HEK293 (cell line): ENCODE measurements around the gene ZNF785.
A peak's percentile ranks its signal among the peaks of the same experiment; 100 is the strongest.

ENCODE experiments used
- GLI4 ChIP-seq: fragments of 450-650 bp; formaldehyde crosslinking; IDR thresholded peaks from 2 replicates; pipeline ENCODE4 v1.5.1; 2016; ENCODE audit warnings: missing biosample characterization, missing genetic modification characterization
- KLF8 ChIP-seq: fragments of 450-650 bp; formaldehyde crosslinking; IDR thresholded peaks from 2 replicates; pipeline ENCODE4 v1.5.1; 2016; ENCODE audit warnings: missing biosample characterization, missing genetic modification characterization
- RBAK ChIP-seq: fragments of 450-650 bp; formaldehyde crosslinking; IDR thresholded peaks from 2 replicates; pipeline ENCODE4 v1.5.1; 2016; ENCODE audit warnings: missing biosample characterization, missing genetic modification characterization
- REPIN1 ChIP-seq: fragments of 450-650 bp; formaldehyde crosslinking; IDR thresholded peaks from 2 replicates; pipeline ENCODE4 v1.5.1; 2017; ENCODE audit warnings: missing biosample characterization, missing genetic modification characterization, low read depth
- ZFHX2 ChIP-seq: fragments of 450-650 bp; formaldehyde crosslinking; conservative IDR thresholded peaks from 2 replicates; pipeline ENCODE4 v1.5.1; 2016; ENCODE audit warnings: missing biosample characterization, missing genetic modification characterization
- ZNF202 ChIP-seq: fragments of 450-650 bp; formaldehyde crosslinking; IDR thresholded peaks from 2 replicates; pipeline ENCODE4 v1.5.1; 2016; ENCODE audit warnings: missing biosample characterization, missing genetic modification characterization, borderline replicate concordance
- ZNF223 ChIP-seq: fragments of 450-650 bp; formaldehyde crosslinking; IDR thresholded peaks from 2 replicates; pipeline ENCODE4 v1.5.1; 2016; ENCODE audit warnings: missing biosample characterization, missing genetic modification characterization
- ZNF324 ChIP-seq: fragments of 450-650 bp; formaldehyde crosslinking; IDR thresholded peaks from 2 replicates; pipeline ENCODE4 v1.5.1; 2016; ENCODE audit warnings: missing biosample characterization, missing genetic modification characterization
- ZNF394 ChIP-seq: fragments of 450-650 bp; formaldehyde crosslinking; IDR thresholded peaks from 2 replicates; pipeline ENCODE4 v1.5.1; 2016; ENCODE audit warnings: missing biosample characterization, missing genetic modification characterization, mild to moderate bottlenecking, moderate library complexity, borderline replicate concordance
- ZNF48 ChIP-seq: fragments of 450-650 bp; formaldehyde crosslinking; IDR thresholded peaks from 2 replicates; pipeline ENCODE4 v1.5.1; 2016; ENCODE audit warnings: missing biosample characterization, missing genetic modification characterization
- ZNF624 ChIP-seq: fragments of 450-650 bp; formaldehyde crosslinking; IDR thresholded peaks from 2 replicates; pipeline ENCODE4 v1.5.1; 2017; ENCODE audit warnings: missing biosample characterization, missing genetic modification characterization
- ZNF629 ChIP-seq: fragments of 450-650 bp; formaldehyde crosslinking; IDR thresholded peaks from 2 replicates; pipeline ENCODE4 v1.5.1; 2017; ENCODE audit warnings: missing biosample characterization, missing genetic modification characterization
- ZNF654 ChIP-seq: fragments of 450-650 bp; formaldehyde crosslinking; IDR thresholded peaks from 2 replicates; pipeline ENCODE4 v1.5.1; 2016; ENCODE audit warnings: low read depth, missing biosample characterization, missing genetic modification characterization
- ZNF660 ChIP-seq: fragments of 450-650 bp; IDR thresholded peaks from 2 replicates; pipeline ENCODE4 v1.5.1; 2018; ENCODE audit warnings: missing biosample characterization, mild to moderate bottlenecking, missing genetic modification characterization
- ZNF664 ChIP-seq: fragments of 450-650 bp; formaldehyde crosslinking; IDR thresholded peaks from 2 replicates; pipeline ENCODE4 v1.5.1; 2016; ENCODE audit warnings: missing biosample characterization, missing genetic modification characterization
- ZNF707 ChIP-seq: fragments of 450-650 bp; formaldehyde crosslinking; IDR thresholded peaks from 2 replicates; pipeline ENCODE4 v1.5.1; 2016; ENCODE audit warnings: missing biosample characterization, missing genetic modification characterization
- ZNF747 ChIP-seq: fragments of 450-650 bp; formaldehyde crosslinking; IDR thresholded peaks from 2 replicates; pipeline ENCODE4 v1.5.1; 2016; ENCODE audit warnings: missing biosample characterization, missing genetic modification characterization
- ZNF777 ChIP-seq: fragments of 450-650 bp; formaldehyde crosslinking; IDR thresholded peaks from 2 replicates; pipeline ENCODE4 v1.5.1; 2017; ENCODE audit warnings: missing biosample characterization, missing genetic modification characterization, borderline replicate concordance
- ZSCAN23 ChIP-seq: fragments of 450-650 bp; formaldehyde crosslinking; IDR thresholded peaks from 2 replicates; pipeline ENCODE4 v1.5.1; 2016; ENCODE audit warnings: missing biosample characterization, missing genetic modification characterization
- TF ChIP-seq, protein P1 (sequence below): fragments of 450-650 bp; formaldehyde crosslinking; IDR thresholded peaks from 2 replicates; pipeline ENCODE4 v1.5.1; 2017; ENCODE audit warnings: missing biosample characterization, missing genetic modification characterization
- TF ChIP-seq, protein P2 (sequence below): fragments of 450-650 bp; formaldehyde crosslinking; IDR thresholded peaks from 2 replicates; pipeline ENCODE4 v1.5.1; 2016; ENCODE audit warnings: missing biosample characterization, missing genetic modification characterization
- TF ChIP-seq, protein P3 (sequence below): fragments of 450-650 bp; formaldehyde crosslinking; conservative IDR thresholded peaks from 2 replicates; pipeline ENCODE4 v1.5.1; 2016; ENCODE audit warnings: low read depth, missing biosample characterization, missing genetic modification characterization
- TF ChIP-seq, protein P4 (sequence below): fragments of 450-650 bp; formaldehyde crosslinking; IDR thresholded peaks from 2 replicates; pipeline ENCODE4 v1.5.1; 2016; ENCODE audit warnings: missing biosample characterization, missing genetic modification characterization
- TF ChIP-seq, protein P5 (sequence below): fragments of 450-650 bp; formaldehyde crosslinking; IDR thresholded peaks from 2 replicates; pipeline ENCODE4 v1.5.1; 2017; ENCODE audit warnings: missing biosample characterization, mild to moderate bottlenecking, missing genetic modification characterization, moderate library complexity
- TF ChIP-seq, protein P6 (sequence below): fragments of 450-650 bp; formaldehyde crosslinking; IDR thresholded peaks from 2 replicates; pipeline ENCODE4 v1.5.1; 2016; ENCODE audit warnings: missing biosample characterization, missing genetic modification characterization

The ZNF785 gene

DNA sequence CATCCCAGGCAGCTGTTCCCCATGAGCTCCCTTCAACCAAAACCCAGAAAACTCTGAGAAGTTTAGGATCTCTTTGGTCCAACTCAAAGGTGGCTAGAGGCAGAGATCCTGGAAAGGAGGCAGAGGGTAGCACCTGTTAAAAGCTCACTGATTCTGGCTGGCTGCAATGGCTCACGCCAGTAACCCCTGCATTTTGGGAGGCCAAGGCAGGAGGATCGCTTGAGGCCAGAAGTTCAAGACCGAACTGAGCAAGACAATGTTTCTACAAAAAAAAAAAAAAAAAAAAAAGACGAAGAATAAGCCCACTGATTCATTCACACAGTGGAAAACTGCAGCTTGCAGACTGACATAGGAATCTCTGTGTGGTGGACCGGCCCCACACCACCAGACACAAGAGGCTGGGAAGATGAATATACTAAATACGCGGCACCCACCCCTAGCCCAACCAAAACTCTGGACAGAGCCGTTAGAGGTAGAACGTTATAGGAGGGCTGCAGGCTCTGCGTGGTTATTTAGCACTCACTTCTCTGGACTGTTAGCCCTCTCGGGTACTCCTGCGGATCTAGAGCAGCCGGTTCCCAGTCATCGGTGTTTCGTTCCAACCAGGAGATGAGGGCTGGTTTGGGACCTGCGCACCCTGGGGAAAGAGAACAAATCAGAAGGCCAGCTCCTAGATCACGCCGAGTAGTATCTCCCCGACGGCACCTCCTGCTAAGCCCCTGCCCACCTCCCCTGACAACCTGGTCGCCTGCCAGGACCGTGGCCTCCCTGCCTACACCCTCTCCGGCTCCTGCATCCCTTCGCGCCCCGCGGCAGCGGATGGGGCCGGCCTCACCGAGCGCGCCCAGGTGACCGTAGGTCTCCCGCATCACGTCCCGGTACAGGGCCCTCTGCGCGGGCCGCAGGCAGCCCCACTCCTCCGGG lies 23.8 kb upstream of the ZNF785 start (continued):
- TF ChIP-seq, protein P1, sequence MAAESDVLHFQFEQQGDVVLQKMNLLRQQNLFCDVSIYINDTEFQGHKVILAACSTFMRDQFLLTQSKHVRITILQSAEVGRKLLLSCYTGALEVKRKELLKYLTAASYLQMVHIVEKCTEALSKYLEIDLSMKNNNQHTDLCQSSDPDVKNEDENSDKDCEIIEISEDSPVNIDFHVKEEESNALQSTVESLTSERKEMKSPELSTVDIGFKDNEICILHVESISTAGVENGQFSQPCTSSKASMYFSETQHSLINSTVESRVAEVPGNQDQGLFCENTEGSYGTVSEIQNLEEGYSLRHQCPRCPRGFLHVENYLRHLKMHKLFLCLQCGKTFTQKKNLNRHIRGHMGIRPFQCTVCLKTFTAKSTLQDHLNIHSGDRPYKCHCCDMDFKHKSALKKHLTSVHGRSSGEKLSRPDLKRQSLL, result peak; percentile 50; the same call in 1 of the 2 replicates
- TF ChIP-seq REPIN1 (tag by site-specific recombination) (no peak), ZNF777 (tag by site-specific recombination) (peak; percentile 97; the same call in 1 of the 2 replicates), KLF8 (tag by site-specific recombination) (0 out of 2 replicates have a peak, but pooled peaks have one; percentile 6), ZSCAN23 (no peak), ZNF624 (no peak), ZNF660 (tag by site-specific recombination) (no peak), ZNF202 (tag by site-specific recombination) (no peak), ZNF707 (tag by site-specific recombination) (no peak), ZNF654 (tag by site-specific recombination) (no peak), ZNF48 (tag by site-specific recombination) (no peak), ZNF629 (tag by site-specific recombination) (no peak), RBAK (no peak), ZNF664 (tag by site-specific recombination) (no peak), ZNF394 (tag by site-specific recombination) (no peak; the same call in 1 of the 2 replicates), ZNF747 (tag by site-specific recombination) (no peak), ZNF223 (tag by site-specific recombination) (0 out of 2 replicates have a peak, but pooled peaks have one; percentile 62), ZFHX2 (tag by site-specific recombination) (peak; percentile 56), GLI4 (tag by site-specific recombination) (peak; percentile 84; the same call in 1 of the 2 replicates), ZNF324 (tag by site-specific recombination) (no peak)
- TF ChIP-seq, protein P2, sequence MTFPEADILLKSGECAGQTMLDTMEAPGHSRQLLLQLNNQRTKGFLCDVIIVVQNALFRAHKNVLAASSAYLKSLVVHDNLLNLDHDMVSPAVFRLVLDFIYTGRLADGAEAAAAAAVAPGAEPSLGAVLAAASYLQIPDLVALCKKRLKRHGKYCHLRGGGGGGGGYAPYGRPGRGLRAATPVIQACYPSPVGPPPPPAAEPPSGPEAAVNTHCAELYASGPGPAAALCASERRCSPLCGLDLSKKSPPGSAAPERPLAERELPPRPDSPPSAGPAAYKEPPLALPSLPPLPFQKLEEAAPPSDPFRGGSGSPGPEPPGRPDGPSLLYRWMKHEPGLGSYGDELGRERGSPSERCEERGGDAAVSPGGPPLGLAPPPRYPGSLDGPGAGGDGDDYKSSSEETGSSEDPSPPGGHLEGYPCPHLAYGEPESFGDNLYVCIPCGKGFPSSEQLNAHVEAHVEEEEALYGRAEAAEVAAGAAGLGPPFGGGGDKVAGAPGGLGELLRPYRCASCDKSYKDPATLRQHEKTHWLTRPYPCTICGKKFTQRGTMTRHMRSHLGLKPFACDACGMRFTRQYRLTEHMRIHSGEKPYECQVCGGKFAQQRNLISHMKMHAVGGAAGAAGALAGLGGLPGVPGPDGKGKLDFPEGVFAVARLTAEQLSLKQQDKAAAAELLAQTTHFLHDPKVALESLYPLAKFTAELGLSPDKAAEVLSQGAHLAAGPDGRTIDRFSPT, result no peak
- TF ChIP-seq, protein P3, sequence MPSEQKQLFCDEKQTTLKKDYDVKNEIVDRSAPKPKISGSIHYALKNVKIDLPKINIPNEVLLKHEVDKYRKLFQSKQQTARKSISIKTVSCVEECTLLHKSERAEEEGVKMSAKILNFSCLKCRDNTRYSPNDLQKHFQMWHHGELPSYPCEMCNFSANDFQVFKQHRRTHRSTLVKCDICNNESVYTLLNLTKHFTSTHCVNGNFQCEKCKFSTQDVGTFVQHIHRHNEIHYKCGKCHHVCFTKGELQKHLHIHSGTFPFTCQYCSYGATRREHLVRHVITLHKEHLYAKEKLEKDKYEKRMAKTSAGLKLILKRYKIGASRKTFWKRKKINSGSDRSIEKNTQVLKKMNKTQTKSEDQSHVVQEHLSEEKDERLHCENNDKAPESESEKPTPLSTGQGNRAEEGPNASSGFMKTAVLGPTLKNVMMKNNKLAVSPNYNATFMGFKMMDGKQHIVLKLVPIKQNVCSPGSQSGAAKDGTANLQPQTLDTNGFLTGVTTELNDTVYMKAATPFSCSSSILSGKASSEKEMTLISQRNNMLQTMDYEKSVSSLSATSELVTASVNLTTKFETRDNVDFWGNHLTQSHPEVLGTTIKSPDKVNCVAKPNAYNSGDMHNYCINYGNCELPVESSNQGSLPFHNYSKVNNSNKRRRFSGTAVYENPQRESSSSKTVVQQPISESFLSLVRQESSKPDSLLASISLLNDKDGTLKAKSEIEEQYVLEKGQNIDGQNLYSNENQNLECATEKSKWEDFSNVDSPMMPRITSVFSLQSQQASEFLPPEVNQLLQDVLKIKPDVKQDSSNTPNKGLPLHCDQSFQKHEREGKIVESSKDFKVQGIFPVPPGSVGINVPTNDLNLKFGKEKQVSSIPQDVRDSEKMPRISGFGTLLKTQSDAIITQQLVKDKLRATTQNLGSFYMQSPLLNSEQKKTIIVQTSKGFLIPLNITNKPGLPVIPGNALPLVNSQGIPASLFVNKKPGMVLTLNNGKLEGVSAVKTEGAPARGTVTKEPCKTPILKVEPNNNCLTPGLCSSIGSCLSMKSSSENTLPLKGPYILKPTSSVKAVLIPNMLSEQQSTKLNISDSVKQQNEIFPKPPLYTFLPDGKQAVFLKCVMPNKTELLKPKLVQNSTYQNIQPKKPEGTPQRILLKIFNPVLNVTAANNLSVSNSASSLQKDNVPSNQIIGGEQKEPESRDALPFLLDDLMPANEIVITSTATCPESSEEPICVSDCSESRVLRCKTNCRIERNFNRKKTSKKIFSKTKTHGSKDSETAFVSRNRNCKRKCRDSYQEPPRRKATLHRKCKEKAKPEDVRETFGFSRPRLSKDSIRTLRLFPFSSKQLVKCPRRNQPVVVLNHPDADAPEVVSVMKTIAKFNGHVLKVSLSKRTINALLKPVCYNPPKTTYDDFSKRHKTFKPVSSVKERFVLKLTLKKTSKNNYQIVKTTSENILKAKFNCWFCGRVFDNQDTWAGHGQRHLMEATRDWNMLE (tag by site-specific recombination), result no peak
- TF ChIP-seq, protein P4, sequence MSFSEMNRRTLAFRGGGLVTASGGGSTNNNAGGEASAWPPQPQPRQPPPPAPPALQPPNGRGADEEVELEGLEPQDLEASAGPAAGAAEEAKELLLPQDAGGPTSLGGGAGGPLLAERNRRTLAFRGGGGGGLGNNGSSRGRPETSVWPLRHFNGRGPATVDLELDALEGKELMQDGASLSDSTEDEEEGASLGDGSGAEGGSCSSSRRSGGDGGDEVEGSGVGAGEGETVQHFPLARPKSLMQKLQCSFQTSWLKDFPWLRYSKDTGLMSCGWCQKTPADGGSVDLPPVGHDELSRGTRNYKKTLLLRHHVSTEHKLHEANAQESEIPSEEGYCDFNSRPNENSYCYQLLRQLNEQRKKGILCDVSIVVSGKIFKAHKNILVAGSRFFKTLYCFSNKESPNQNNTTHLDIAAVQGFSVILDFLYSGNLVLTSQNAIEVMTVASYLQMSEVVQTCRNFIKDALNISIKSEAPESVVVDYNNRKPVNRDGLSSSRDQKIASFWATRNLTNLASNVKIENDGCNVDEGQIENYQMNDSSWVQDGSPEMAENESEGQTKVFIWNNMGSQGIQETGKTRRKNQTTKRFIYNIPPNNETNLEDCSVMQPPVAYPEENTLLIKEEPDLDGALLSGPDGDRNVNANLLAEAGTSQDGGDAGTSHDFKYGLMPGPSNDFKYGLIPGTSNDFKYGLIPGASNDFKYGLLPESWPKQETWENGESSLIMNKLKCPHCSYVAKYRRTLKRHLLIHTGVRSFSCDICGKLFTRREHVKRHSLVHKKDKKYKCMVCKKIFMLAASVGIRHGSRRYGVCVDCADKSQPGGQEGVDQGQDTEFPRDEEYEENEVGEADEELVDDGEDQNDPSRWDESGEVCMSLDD, result no peak
- TF ChIP-seq, protein P5, sequence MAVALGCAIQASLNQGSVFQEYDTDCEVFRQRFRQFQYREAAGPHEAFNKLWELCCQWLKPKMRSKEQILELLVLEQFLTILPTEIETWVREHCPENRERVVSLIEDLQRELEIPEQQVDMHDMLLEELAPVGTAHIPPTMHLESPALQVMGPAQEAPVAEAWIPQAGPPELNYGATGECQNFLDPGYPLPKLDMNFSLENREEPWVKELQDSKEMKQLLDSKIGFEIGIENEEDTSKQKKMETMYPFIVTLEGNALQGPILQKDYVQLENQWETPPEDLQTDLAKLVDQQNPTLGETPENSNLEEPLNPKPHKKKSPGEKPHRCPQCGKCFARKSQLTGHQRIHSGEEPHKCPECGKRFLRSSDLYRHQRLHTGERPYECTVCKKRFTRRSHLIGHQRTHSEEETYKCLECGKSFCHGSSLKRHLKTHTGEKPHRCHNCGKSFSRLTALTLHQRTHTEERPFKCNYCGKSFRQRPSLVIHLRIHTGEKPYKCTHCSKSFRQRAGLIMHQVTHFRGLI (tag by site-specific recombination), result no peak
- TF ChIP-seq, protein P6, sequence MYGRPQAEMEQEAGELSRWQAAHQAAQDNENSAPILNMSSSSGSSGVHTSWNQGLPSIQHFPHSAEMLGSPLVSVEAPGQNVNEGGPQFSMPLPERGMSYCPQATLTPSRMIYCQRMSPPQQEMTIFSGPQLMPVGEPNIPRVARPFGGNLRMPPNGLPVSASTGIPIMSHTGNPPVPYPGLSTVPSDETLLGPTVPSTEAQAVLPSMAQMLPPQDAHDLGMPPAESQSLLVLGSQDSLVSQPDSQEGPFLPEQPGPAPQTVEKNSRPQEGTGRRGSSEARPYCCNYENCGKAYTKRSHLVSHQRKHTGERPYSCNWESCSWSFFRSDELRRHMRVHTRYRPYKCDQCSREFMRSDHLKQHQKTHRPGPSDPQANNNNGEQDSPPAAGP (tag by site-specific recombination), result peak; percentile 51; the same call in 1 of the 2 replicates
